ENCODE data around the gene PHF19. TPM values are rescaled to one million over a fixed set of nuclear protein-coding genes. Genes with fewer than 3 reads are reported as not detected.

PHF19 gene
- total RNA-seq, 2 experiments from 2014 or later = 216 to 226 TPM

GRCh38 chr9:120890320-120891244, 13.6 kb upstream of the PHF19 start:
- DNase-seq = peak; percentile 50
- H3K4me1 Mint-ChIP-seq = peaks cover 85% of the 10 kb centered on the region
- no peaks in the 10 kb centered on the region for H3K27me3 Mint-ChIP-seq
- H3K27ac Mint-ChIP-seq = peak overlapping the region; percentile 99
- peak overlapping the region; percentile 82 for H3K4me3 Mint-ChIP-seq
- peaks cover 3% of the 10 kb centered on the region for H3K9me3 Mint-ChIP-seq
- peaks cover 32% of the 10 kb centered on the region for H3K36me3 Mint-ChIP-seq

- no peak for DNase-seq
- Mint-ChIP-seq H3K27me3 (no peaks in the 10 kb centered on the region), H3K27ac (peak overlapping the region; percentile 99), H3K4me3 (peak overlapping the region; percentile 82), H3K4me1 (peaks cover 79% of the 10 kb centered on the region), H3K36me3 (peaks cover 35% of the 10 kb centered on the region), H3K9me3 (peaks cover 3% of the 10 kb centered on the region)
These were observed 12.8 kb upstream of the PHF19 start for GRCh38 chr9:120889606-120890271.

GRCh38 chr9:120888626-120889025, 11.6 kb upstream of the PHF19 start:
- Mint-ChIP-seq H3K9me3 (peaks cover 3% of the 10 kb centered on the region), H3K27me3 (no peaks in the 10 kb centered on the region), H3K4me1 (peaks cover 79% of the 10 kb centered on the region), H3K4me3 (no peak overlapping the region), H3K36me3 (peaks cover 35% of the 10 kb centered on the region), H3K27ac (peak overlapping the region; percentile 99)
- DNase-seq = no peak

GRCh38 chr9:120886490-120886967, 9.5 kb upstream of the PHF19 start:
- no peaks in the 10 kb centered on the region for H3K27me3 Mint-ChIP-seq
- H3K36me3 Mint-ChIP-seq = peaks cover 32% of the 10 kb centered on the region
- H3K4me3 Mint-ChIP-seq = no peak overlapping the region
- no peaks in the 10 kb centered on the region for H3K9me3 Mint-ChIP-seq
- H3K27ac Mint-ChIP-seq = peak overlapping the region; percentile 78
- peaks cover 74% of the 10 kb centered on the region for H3K4me1 Mint-ChIP-seq
- DNase-seq = no peak

GRCh38 chr9:120885958-120886357, 9.0 kb upstream of the PHF19 start:
- peaks cover 73% of the 10 kb centered on the region for H3K4me1 Mint-ChIP-seq
- DNase-seq = no peak
- peak overlapping the region; percentile 78 for H3K27ac Mint-ChIP-seq
- no peak overlapping the region for H3K4me3 Mint-ChIP-seq
- H3K27me3 Mint-ChIP-seq = no peaks in the 10 kb centered on the region
- H3K9me3 Mint-ChIP-seq = no peaks in the 10 kb centered on the region
- H3K36me3 Mint-ChIP-seq = peaks cover 31% of the 10 kb centered on the region

GRCh38 chr9:120885457-120885856, 8.5 kb upstream of the PHF19 start:
- H3K36me3 Mint-ChIP-seq = peaks cover 35% of the 10 kb centered on the region
- no peaks in the 10 kb centered on the region for H3K27me3 Mint-ChIP-seq
- no peak for DNase-seq
- peaks cover 72% of the 10 kb centered on the region for H3K4me1 Mint-ChIP-seq
- H3K4me3 Mint-ChIP-seq = no peak overlapping the region
- H3K27ac Mint-ChIP-seq = no peak overlapping the region
- H3K9me3 Mint-ChIP-seq = peaks cover 1% of the 10 kb centered on the region

GRCh38 chr9:120883608-120883996, 6.6 kb upstream of the PHF19 start:
- Mint-ChIP-seq H3K27me3 (no peaks in the 10 kb centered on the region), H3K4me1 (peaks cover 72% of the 10 kb centered on the region), H3K27ac (peak overlapping the region; percentile 78), H3K36me3 (peaks cover 37% of the 10 kb centered on the region), H3K9me3 (peaks cover 1% of the 10 kb centered on the region), H3K4me3 (no peak overlapping the region)
- no peak for DNase-seq

- H3K4me3 Mint-ChIP-seq = no peak overlapping the region
- H3K27ac Mint-ChIP-seq = peak overlapping the region; percentile 78
- H3K4me1 Mint-ChIP-seq = peaks cover 72% of the 10 kb centered on the region
These were observed 6.1 kb upstream of the PHF19 start for GRCh38 chr9:120882935-120883607.

GRCh38 chr9:120879446-120879845, 2.5 kb upstream of the PHF19 start:
- Mint-ChIP-seq H3K9me3 (peaks cover 1% of the 10 kb centered on the region), H3K27me3 (no peaks in the 10 kb centered on the region), H3K4me1 (peaks cover 74% of the 10 kb centered on the region), H3K27ac (peak overlapping the region; percentile 93), H3K36me3 (peaks cover 44% of the 10 kb centered on the region), H3K4me3 (peak overlapping the region; percentile 83)
- DNase-seq = no peak

More at GRCh38 chr9:120882935-120883607, 6.1 kb upstream of the PHF19 start:
- Mint-ChIP-seq H3K36me3 (peaks cover 36% of the 10 kb centered on the region), H3K27me3 (no peaks in the 10 kb centered on the region), H3K9me3 (peaks cover 1% of the 10 kb centered on the region)
- DNase-seq = no peak

GRCh38 chr9:120878188-120879130, 1.5 kb upstream of the PHF19 start:
- no peaks in the 10 kb centered on the region for H3K27me3 Mint-ChIP-seq
- peak overlapping the region; percentile 93 for H3K27ac Mint-ChIP-seq
- H3K4me1 Mint-ChIP-seq = peaks cover 75% of the 10 kb centered on the region
- peaks cover 1% of the 10 kb centered on the region for H3K9me3 Mint-ChIP-seq
- H3K4me3 Mint-ChIP-seq = peak overlapping the region; percentile 83
- DNase-seq = peak; percentile 55
- peaks cover 54% of the 10 kb centered on the region for H3K36me3 Mint-ChIP-seq

GRCh38 chr9:120877276-120878034, 467 bp upstream of the PHF19 start:
- Mint-ChIP-seq H3K27ac (peak overlapping the region; percentile 93), H3K4me3 (peak overlapping the region; percentile 83), H3K9me3 (peaks cover 1% of the 10 kb centered on the region), H3K36me3 (peaks cover 63% of the 10 kb centered on the region), H3K27me3 (no peaks in the 10 kb centered on the region), H3K4me1 (peaks cover 78% of the 10 kb centered on the region)
- DNase-seq = peak; percentile 82

- H3K36me3 Mint-ChIP-seq = peaks cover 68% of the 10 kb centered on the region
These were observed 790 bp downstream of the PHF19 start for GRCh38 chr9:120875954-120876841.

GRCh38 chr9:120875643-120875953, 1.4 kb downstream of the PHF19 start:
- peaks cover 70% of the 10 kb centered on the region for H3K36me3 Mint-ChIP-seq

More at GRCh38 chr9:120875954-120876841, 790 bp downstream of the PHF19 start:
- Mint-ChIP-seq H3K4me1 (peaks cover 76% of the 10 kb centered on the region), H3K27me3 (no peaks in the 10 kb centered on the region), H3K27ac (peak overlapping the region; percentile 93), H3K9me3 (peaks cover 1% of the 10 kb centered on the region), H3K4me3 (peak overlapping the region; percentile 83)
- DNase-seq = peak; percentile 92

More at GRCh38 chr9:120875643-120875953, 1.4 kb downstream of the PHF19 start:
- Mint-ChIP-seq H3K27ac (peak overlapping the region; percentile 93), H3K27me3 (no peaks in the 10 kb centered on the region), H3K4me1 (peaks cover 74% of the 10 kb centered on the region), H3K4me3 (peak overlapping the region; percentile 83), H3K9me3 (no peaks in the 10 kb centered on the region)
- no peak for DNase-seq

All from activated naive CD8-positive, alpha-beta T cell treated with anti-CD3 and anti-CD28 coated beads for 36 hours (primary cell).